CD4-positive, alpha-beta memory T cell (primary cell): ENCODE measurements around the gene ACSL5. TPM values are rescaled to one million over a fixed set of nuclear protein-coding genes. Genes with fewer than 3 reads are reported as not detected.
A peak's percentile ranks its signal among the peaks of the same experiment; 100 is the strongest.

Experiments
- CTCF ChIA-PET: fragments of 350-600 bp; sonication (Branson Sonifier 250); formaldehyde crosslinking; loops from one replicate; lab custom pipeline; 2021; ENCODE audit warnings: inconsistent platforms; ENCODE audit not compliant: partially characterized antibody; lab: Charles Lee
- POLR2A ChIA-PET: fragments of 350-600 bp; sonication (Branson Sonifier 250); formaldehyde crosslinking; loops from one replicate; lab custom pipeline; 2021; ENCODE audit not compliant: partially characterized antibody; lab: Charles Lee
- DNase-seq, 5 donors: peaks; one replicate each; pipeline versions ENCODE4 v3.0.0 to v3.0.0-alpha.2; 2020 to 2022; ENCODE audit warnings: mixed read lengths in 1 of 5
- H3K27ac ChIP-seq: one replicate; pipeline ENCODE4 v1.7.0; 2013; ENCODE audit warnings: low read depth, low read length
- H3K27me3 ChIP-seq: 2 replicates; pipeline ENCODE4 v1.7.0; 2013; ENCODE audit warnings: mild to moderate bottlenecking, low read length, moderate library complexity; ENCODE audit not compliant: insufficient read depth
- H3K36me3 ChIP-seq: 2 replicates; pipeline ENCODE4 v1.7.0; 2013; ENCODE audit warnings: mild to moderate bottlenecking, low read length, moderate library complexity; ENCODE audit not compliant: insufficient read depth
- H3K4me1 ChIP-seq: 2 replicates; pipeline ENCODE4 v1.7.0; 2013; ENCODE audit warnings: mild to moderate bottlenecking, low read length, moderate library complexity; ENCODE audit not compliant: insufficient read depth
- H3K4me3 ChIP-seq, 2 donors: one replicate each; pipeline ENCODE4 v1.7.0; 2013; ENCODE audit warnings: low read length in 2 of 2, mild to moderate bottlenecking in 1 of 2
- H3K9me3 ChIP-seq, 2 donors: one replicate each; pipeline ENCODE4 v1.7.0; 2013; ENCODE audit warnings: low read length in 2 of 2, control low read depth in 1 of 2; ENCODE audit not compliant: control insufficient read depth in 1 of 2
- H3K27ac Mint-ChIP-seq, 7 donors: one replicate each; pipeline ENCODE4 v1.8.0; 2020 to 2021; ENCODE audit warnings: mixed read lengths in 7 of 7, mild to moderate bottlenecking in 6 of 7, inconsistent platforms in 3 of 7, moderate library complexity in 3 of 7
- H3K27me3 Mint-ChIP-seq, 2 donors: one replicate each; pipeline ENCODE4 v1.8.0; 2020 to 2021; ENCODE audit warnings: mixed read lengths in 2 of 2
- H3K36me3 Mint-ChIP-seq, 2 donors: one replicate each; pipeline ENCODE4 v1.8.0; 2020 to 2021; ENCODE audit warnings: mixed read lengths in 2 of 2, inconsistent platforms in 1 of 2, mild to moderate bottlenecking in 1 of 2
- H3K4me1 Mint-ChIP-seq, 4 donors: one replicate each; pipeline ENCODE4 v1.8.0; 2020 to 2021; ENCODE audit warnings: mixed read lengths in 4 of 4, mild to moderate bottlenecking in 1 of 4
- H3K4me3 Mint-ChIP-seq, 8 donors: one replicate each; pipeline ENCODE4 v1.8.0; 2020 to 2021; ENCODE audit warnings: mixed read lengths in 8 of 8, mild to moderate bottlenecking in 7 of 8, moderate library complexity in 6 of 8, inconsistent platforms in 3 of 8
- H3K9me3 Mint-ChIP-seq, 8 donors: one replicate each; pipeline ENCODE4 v1.8.0; 2020 to 2021; ENCODE audit warnings: mixed read lengths in 8 of 8, mild to moderate bottlenecking in 5 of 8, inconsistent platforms in 3 of 8, moderate library complexity in 1 of 8
- intact Hi-C: fragments of 100-400 bp; cut with micrococcal nuclease; formaldehyde crosslinking; loops from one replicate; pipeline ENCODE4 v1.15.1; 2023
- polyA plus RNA-seq, 2 donors: library from polyadenylated mRNA; unstranded; fragments of 300-500 nt; fragmentation: Illumina TruSeq; gene quantifications; one replicate each; pipeline ENCODE4 v1.2.3, GENCODE V29; 2021
- total RNA-seq, 2 experiments: library from RNA; stranded (reverse); gene quantifications; one replicate each; pipeline ENCODE4 v1.2.3, GENCODE V29; 2021

The ACSL5 gene
- total and polyA plus RNA-seq, 4 experiments from 2014 or later = 51.8 to 83.8 (median 58.0) TPM

DNA sequence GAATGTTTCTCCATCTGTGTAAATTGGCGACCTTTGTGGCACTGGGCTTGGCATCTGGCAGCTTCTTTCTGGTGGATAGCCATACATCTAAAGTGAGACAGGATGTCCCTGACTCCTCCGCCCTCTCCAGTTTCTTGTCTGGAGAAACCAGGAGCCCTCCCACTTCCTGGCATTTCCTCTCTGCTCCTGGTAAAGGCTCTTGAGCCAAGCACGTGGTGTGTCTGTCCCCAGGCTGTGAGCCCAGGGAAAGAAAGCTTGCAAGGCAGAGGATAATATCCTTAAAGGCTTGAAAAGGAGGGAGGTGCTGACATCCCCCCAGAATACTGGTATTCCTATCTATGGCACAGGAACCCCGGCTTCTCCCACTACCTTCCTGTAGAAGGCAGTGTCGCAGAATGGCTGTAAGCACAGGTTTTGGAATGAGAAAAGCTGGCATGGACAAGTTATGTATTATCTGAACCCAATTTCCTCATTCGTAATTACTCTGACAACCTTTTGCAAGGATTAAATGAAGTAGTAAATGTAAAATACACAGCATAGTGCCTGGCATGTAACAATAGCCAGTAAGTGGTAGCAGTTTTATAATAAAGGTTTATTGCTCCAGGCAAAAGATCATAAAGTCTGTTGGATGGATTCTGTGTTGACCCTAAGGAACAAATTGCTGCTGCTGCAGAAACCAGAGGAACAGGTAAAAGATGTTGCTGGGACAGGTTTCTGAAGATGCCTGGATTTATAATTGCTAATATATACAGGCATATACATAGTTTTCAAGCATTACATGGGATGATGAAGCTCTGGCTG is 11.8 kb upstream of the ACSL5 start:
- ChIA-PET POLR2A (no interaction called here), CTCF (no interaction called here)
- Mint-ChIP-seq H3K27me3 (peaks cover 0 to 3% of the 10 kb centered on the region in 2 donors), H3K27ac (no peak overlapping the region), H3K4me3 (no peak overlapping the region), H3K4me1 (peaks cover 0 to 1% (median under 1%) of the 10 kb centered on the region in 4 donors), H3K36me3 (no peaks in the 10 kb centered on the region), H3K9me3 (no peaks in the 10 kb centered on the region)
- Histone ChIP-seq H3K27me3 (no peaks in the 10 kb centered on the region), H3K27ac (no peak overlapping the region), H3K4me1 (no peaks in the 10 kb centered on the region), H3K4me3 (no peak overlapping the region), H3K9me3 (no peaks in the 10 kb centered on the region), H3K36me3 (no peaks in the 10 kb centered on the region)
- intact Hi-C loops = no loop called here
- no peak for DNase-seq

DNA sequence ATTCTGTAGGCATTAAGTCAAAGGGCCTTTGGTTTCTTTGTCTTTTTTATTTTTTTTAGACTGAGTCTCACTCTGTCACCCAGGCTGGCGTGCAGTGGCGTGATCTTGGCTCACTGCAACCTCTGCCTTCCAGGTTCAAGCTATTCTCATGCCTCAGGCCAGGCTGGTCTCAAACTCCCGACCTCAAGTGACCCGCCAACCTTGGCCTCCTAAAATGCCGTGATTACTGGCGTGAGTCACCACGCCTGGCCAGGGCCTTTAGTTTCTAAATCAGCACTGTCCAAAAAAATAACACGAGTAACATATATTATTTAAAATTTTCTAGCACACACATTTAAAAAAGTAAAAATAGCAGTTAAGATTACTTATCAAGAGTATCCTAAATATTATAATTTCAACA is 11.1 kb upstream of the ACSL5 start:
- H3K4me1 Mint-ChIP-seq = peaks cover 0 to 4% (median under 1%) of the 10 kb centered on the region in 4 donors

DNA sequence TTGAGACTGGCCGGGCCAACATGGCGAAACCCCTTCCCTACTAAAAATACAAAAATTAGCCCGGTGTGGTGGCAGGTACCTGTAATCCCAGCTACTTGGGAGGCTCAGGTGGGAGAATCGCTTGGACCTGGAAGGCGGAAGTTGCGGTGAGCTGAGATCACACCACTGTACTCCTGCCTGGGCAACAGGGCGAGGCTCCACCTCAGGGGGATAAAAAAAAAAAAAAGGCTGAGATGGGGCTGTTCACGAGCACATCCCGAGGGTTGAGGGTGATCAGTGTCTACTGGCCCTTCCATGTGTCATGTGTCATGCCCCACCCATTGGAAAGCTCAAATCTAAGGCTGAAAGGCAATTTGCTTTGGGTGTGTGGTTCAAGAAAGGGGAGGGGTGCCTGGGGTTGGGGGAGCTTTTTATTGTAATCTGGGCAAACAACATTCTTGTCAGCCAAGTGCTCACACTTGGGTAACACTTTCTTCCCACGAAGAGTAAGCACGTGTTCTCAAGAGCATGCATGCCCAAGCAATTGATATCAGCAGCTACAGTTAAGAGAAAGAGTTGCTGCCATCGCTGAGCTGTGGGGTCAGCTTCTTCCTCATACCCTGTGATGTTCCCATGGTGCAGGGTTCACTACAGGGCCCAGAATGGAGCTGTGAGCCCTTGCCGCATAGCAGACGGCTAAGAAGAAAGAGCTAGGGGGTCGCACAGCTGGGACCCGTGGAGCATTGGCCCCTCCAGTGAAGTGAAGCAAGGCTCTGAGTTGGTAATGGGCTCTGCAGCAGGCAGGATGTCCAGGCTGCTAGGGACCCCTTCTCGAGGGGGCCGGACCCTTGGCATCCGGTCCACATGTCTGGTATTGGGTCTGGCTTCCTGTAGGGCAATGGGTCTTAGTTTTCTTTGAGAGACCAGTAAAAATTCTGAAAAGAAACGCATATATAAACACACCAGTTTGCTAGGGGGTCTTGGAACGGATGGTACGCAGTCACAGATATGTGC is 9.9 kb upstream of the ACSL5 start:
- POLR2A ChIA-PET = interaction anchor here (0.9 to 2.6 kb wide), 2 partner anchors 11 kb away, joined by 3 to 14 read pairs; partner anchors contain the start of gene ACSL5
- CTCF ChIA-PET = interaction anchor here (1.0 to 2.1 kb wide), 3 partner anchors 10 to 72 kb away, joined by 3 to 12 read pairs (median 4); partner anchors contain the start of gene ACSL5
- H3K4me3 Mint-ChIP-seq = no peak overlapping the region
- Histone ChIP-seq H3K4me1 (peaks cover 11% of the 10 kb centered on the region), H3K27ac (no peak overlapping the region), H3K27me3 (no peaks in the 10 kb centered on the region), H3K36me3 (no peaks in the 10 kb centered on the region), H3K4me3 (no peak overlapping the region), H3K9me3 (no peaks in the 10 kb centered on the region)
- peaks cover 0 to 3% of the 10 kb centered on the region in 2 donors for H3K27me3 Mint-ChIP-seq
- H3K4me1 Mint-ChIP-seq = peaks cover 1 to 8% (median 6%) of the 10 kb centered on the region in 4 donors
- H3K9me3 Mint-ChIP-seq = no peaks in the 10 kb centered on the region
- no peaks in the 10 kb centered on the region for H3K36me3 Mint-ChIP-seq
- no peak for DNase-seq
- no peak overlapping the region for H3K27ac Mint-ChIP-seq
- intact Hi-C loops = no loop called here

More for the DNA sequence above, 11.1 kb upstream of the ACSL5 start:
- no peak overlapping the region for H3K27ac ChIP-seq
- no peaks in the 10 kb centered on the region for H3K9me3 Mint-ChIP-seq
- H3K27ac Mint-ChIP-seq = no peak overlapping the region
- no peak overlapping the region for H3K4me3 Mint-ChIP-seq
- H3K36me3 Mint-ChIP-seq = no peaks in the 10 kb centered on the region
- H3K36me3 ChIP-seq = no peaks in the 10 kb centered on the region
- no peaks in the 10 kb centered on the region for H3K4me1 ChIP-seq
- no peaks in the 10 kb centered on the region for H3K9me3 ChIP-seq
- H3K27me3 Mint-ChIP-seq = peaks cover 0 to 3% of the 10 kb centered on the region in 2 donors
- CTCF ChIA-PET = no interaction called here
- POLR2A ChIA-PET = interaction anchor here (0.9 kb wide), 1 partner anchor 12 kb away, joined by 3 read pairs; no protein-coding TSS in a partner anchor
- no peaks in the 10 kb centered on the region for H3K27me3 ChIP-seq
- intact Hi-C loops = no loop called here
- H3K4me3 ChIP-seq = no peak overlapping the region
- no peak for DNase-seq

DNA sequence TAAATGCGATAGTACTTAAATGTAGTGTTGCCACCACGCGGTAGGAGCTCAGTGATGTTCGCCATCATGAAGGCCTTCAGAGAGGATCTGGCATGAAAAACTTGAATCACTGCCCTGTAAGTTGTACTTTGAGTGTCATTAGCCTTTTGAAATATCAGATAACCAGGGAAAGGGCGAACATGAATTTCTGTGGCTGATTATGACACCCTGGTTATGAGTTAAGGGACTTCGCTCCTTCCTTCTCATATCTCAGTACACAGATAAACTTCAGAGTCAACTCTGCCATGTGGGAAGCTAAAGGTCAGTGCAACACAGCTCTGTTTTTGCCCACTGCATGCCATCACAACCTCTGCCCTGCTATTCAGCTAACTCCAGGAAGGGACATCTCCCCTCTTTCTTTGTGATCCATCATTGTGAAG is 8.9 kb upstream of the ACSL5 start:
- Mint-ChIP-seq H3K27me3 (peaks cover 0 to 3% of the 10 kb centered on the region in 2 donors), H3K27ac (no peak overlapping the region), H3K4me1 (peaks cover 4 to 14% (median 11%) of the 10 kb centered on the region in 4 donors), H3K9me3 (no peaks in the 10 kb centered on the region), H3K4me3 (no peak overlapping the region), H3K36me3 (no peaks in the 10 kb centered on the region)
- H3K9me3 ChIP-seq = no peaks in the 10 kb centered on the region
- H3K36me3 ChIP-seq = no peaks in the 10 kb centered on the region
- no peaks in the 10 kb centered on the region for H3K27me3 ChIP-seq
- no peak for DNase-seq
- peaks cover 19% of the 10 kb centered on the region for H3K4me1 ChIP-seq
- no peak overlapping the region for H3K27ac ChIP-seq
- ChIA-PET CTCF (interaction anchor here (1.5 to 2.1 kb wide), 3 partner anchors 10 to 228 kb away, joined by 4 to 12 read pairs (median 4); no protein-coding TSS in a partner anchor), POLR2A (interaction anchor here (0.6 to 2.6 kb wide), 2 partner anchors 10 to 37 kb away, joined by 3 to 14 read pairs; partner anchors contain the start of gene ACSL5)
- no peak overlapping the region for H3K4me3 ChIP-seq
- intact Hi-C loops = no loop called here

DNA sequence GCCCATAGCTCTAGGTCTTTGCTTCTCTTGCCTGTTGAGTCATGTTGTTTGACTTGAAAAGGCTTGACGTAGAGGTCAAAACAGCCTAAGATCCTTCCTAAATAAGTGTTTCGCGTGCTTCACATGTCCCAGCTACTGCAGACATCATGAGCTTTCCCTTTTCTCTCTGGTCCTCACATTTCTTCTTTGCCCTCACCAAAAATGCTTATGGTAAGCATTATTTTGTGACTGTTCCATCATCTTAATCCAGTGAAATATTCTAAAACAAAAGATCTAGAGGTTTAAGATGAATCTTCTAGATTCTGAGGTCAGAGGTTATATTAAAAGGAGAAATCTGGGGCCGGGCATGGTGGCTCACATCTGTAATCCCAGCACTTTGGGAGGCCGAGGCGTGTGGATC is 8.5 kb upstream of the ACSL5 start:
- no peak overlapping the region for H3K27ac Mint-ChIP-seq
- H3K4me3 ChIP-seq = no peak overlapping the region
- intact Hi-C loops = no loop called here
- H3K36me3 ChIP-seq = no peaks in the 10 kb centered on the region
- no peaks in the 10 kb centered on the region for H3K36me3 Mint-ChIP-seq
- no peaks in the 10 kb centered on the region for H3K9me3 Mint-ChIP-seq
- DNase-seq = no peak
- H3K9me3 ChIP-seq = no peaks in the 10 kb centered on the region
- H3K27me3 ChIP-seq = no peaks in the 10 kb centered on the region
- CTCF ChIA-PET = interaction anchor here (1.5 to 2.1 kb wide), 3 partner anchors 10 to 228 kb away, joined by 4 to 12 read pairs (median 4); no protein-coding TSS in a partner anchor
- no peak overlapping the region for H3K27ac ChIP-seq
- H3K4me1 ChIP-seq = peaks cover 20% of the 10 kb centered on the region
- POLR2A ChIA-PET = interaction anchor here (0.6 to 2.6 kb wide), 2 partner anchors 10 to 37 kb away, joined by 3 to 14 read pairs; partner anchors contain the start of gene ACSL5
- no peak overlapping the region for H3K4me3 Mint-ChIP-seq
- peaks cover 4 to 14% (median 11%) of the 10 kb centered on the region in 4 donors for H3K4me1 Mint-ChIP-seq
- H3K27me3 Mint-ChIP-seq = peaks cover 0 to 3% of the 10 kb centered on the region in 2 donors

DNA sequence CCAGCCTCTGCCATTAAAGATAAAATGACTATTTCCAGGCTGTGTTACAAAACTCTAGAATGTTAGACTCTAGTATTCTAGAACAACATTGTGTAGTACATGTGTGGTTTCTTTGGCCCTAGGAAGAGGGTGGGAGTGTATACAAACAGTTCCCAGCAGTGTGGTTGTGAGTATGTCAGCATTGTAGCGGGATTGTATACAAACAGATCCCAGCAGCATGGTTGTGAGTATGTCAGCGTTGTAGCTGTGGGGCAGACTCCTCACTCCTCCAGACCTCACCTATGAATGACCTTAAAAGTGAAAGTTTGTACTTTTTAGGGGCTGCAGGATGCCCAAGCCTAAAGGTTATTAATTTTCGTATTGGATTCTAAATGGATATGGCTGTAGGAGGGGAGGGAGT is 6.9 kb upstream of the ACSL5 start:
- H3K27ac Mint-ChIP-seq = peak overlapping the region in 1 of 7 donors; percentile 71
- H3K4me1 ChIP-seq = peaks cover 20% of the 10 kb centered on the region
- peaks cover 0 to 3% of the 10 kb centered on the region in 2 donors for H3K27me3 Mint-ChIP-seq
- no peaks in the 10 kb centered on the region for H3K9me3 Mint-ChIP-seq
- no peak overlapping the region for H3K4me3 ChIP-seq
- DNase-seq = no peak
- no peaks in the 10 kb centered on the region for H3K36me3 Mint-ChIP-seq
- H3K4me1 Mint-ChIP-seq = peaks cover 6 to 24% (median 20%) of the 10 kb centered on the region in 4 donors
- no peaks in the 10 kb centered on the region for H3K9me3 ChIP-seq
- no peak overlapping the region for H3K4me3 Mint-ChIP-seq
- POLR2A ChIA-PET = no interaction called here
- CTCF ChIA-PET = interaction anchor here (0.9 kb wide), 1 partner anchor 105 kb away, joined by 4 read pairs; no protein-coding TSS in a partner anchor
- no peak overlapping the region for H3K27ac ChIP-seq
- no peaks in the 10 kb centered on the region for H3K27me3 ChIP-seq
- intact Hi-C loops = no loop called here
- H3K36me3 ChIP-seq = no peaks in the 10 kb centered on the region
